CD4-positive, alpha-beta T cell treated with Interferon alpha-2 for 1 hour (primary cell): Measurements from ENCODE around the gene KLHL42.
A peak's percentile ranks its signal among the peaks of the same experiment; 100 is the strongest.

Experiments
- DNase-seq, 2 donors: peaks; one replicate each; pipeline ENCODE4 v3.0.0-alpha.2; 2020 to 2022

KLHL42 gene

GRCh38 chr12:27781680-27782079 lies 1.6 kb downstream of the KLHL42 start:
- DNase-seq = no peak

GRCh38 chr12:27782481-27782880 lies 2.4 kb downstream of the KLHL42 start:
- no peak for DNase-seq

DNA sequence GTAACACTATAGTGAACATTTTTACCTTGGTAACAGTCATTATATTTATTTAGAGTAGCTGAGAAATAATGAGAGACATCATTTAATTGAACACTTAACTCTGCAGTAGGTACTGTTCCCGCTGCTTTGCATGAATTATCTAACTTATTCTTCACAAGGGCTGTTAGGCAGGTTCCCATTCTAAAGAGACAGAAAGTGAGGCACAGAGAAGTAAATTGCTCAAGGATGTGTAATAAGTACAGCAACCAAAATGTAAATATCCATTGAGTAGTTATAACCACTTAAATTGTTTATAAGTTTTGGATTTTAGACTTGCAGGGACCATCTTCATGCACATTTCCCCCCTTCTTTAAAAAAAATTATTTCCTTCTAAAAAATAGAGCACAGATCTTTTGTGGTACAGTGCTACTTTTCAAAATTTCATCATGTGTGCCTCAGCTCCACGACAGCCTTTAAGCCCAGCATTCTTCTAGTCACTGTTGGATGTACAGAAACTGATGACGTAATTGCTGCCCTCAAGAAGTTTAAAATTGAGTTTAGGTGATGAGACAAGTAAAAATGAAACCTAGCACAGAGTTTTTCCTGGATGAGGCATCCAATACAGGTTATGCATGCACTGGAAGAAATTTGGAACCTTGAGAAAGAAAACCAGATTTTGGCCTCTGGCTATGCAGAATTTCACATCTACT lies 6.0 kb downstream of the KLHL42 start:
- DNase-seq = no peak

GRCh38 chr12:27787559-27787958 lies 7.5 kb downstream of the KLHL42 start:
- DNase-seq = no peak

DNA sequence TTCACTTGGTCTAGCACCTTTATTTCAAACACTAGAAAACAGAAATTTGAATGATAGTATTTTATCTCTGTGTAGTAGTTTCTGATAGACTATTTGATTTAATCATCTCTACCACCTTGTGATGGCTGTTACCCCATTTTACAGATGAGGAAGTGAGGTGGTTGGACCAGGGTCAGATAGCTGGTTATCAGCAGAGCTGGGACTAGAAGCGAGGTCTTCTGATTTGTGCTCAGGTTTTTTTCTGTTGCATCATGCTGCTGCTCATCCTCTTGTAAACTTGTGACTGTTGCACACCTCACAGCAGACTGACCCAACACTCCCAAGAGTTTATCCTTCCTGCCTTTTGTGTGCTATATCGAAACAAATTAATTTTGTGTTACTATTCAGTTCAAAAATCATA lies 10.1 kb downstream of the KLHL42 start:
- no peak for DNase-seq

GRCh38 chr12:27794818-27795584 lies 15.0 kb downstream of the KLHL42 start:
- no peak for DNase-seq

DNA sequence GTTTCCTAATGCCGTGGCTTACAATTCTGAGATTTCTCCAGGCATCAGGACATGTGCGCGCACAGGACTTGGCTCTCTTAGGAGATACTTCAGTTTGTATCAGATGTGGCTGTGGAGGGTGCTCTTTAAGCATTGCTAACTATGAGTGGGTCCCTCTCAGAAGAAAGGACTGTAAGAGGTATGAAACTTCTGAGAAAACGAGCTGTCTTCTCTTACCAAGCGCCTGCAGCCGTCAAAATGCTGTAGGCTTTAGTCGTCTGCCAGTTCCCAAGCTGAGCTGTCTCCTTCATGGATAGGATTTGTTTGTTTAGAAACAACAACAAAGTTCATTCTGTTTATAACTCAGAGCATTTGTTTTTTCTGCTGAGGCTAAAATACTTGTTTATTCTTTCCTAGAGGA lies 16.1 kb downstream of the KLHL42 start:
- no peak for DNase-seq

- DNase-seq = no peak
These were observed 17.4 kb downstream of the KLHL42 start for GRCh38 chr12:27797301-27798025.

DNA sequence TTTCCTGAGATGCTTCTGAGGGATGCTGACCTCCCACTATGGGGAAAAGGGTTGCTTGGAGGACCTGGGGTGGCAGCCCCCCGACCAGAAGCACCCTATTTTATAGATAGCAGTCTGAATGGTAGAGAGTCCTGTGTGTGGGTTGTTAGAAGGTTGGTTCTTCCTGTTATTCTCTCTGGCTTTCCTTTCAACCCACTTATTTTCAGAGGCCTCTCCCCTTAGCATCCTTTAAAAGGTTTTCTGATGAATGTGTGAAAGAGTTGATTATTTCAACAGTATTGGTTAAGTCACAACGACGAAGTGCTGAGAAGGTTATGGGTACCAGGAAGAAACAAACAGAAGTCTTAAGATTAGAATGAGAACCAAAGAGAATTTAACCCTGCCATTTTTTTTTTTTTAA lies 20.8 kb downstream of the KLHL42 start:
- no peak for DNase-seq

DNA sequence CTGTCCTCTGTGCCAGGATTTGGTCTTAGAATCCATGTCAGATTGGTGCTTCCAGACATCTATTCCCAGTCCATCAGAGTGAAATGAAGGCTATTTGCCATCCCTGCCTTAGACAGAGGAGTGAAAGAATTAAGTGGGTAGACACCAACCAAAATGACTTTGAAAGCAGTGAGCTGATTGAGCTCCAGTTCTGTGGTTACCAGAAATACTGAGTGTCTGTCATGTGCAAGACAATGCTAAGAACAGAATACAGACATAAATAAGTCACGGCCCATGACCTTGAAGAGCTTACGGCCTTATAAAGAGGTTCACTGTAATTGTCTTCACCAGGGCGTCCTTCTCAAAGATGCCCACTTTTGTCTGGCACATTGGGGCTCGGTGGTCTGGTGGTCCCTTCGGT lies 21.6 kb downstream of the KLHL42 start:
- no peak for DNase-seq

GRCh38 chr12:27802511-27802910 lies 22.5 kb downstream of the KLHL42 start:
- DNase-seq = no peak

GRCh38 chr12:27802936-27803335 lies 22.9 kb downstream of the KLHL42 start:
- no peak for DNase-seq

- DNase-seq = no peak
These were observed 25.2 kb downstream of the KLHL42 start for GRCh38 chr12:27805238-27805637.

GRCh38 chr12:27806259-27806658 lies 26.2 kb downstream of the KLHL42 start:
- DNase-seq = no peak

- DNase-seq = peak in 1 of 2 donors; percentile 22
These were observed 27.1 kb downstream of the KLHL42 start for GRCh38 chr12:27807063-27807703.

GRCh38 chr12:27808841-27809240 lies 28.8 kb downstream of the KLHL42 start:
- no peak for DNase-seq

- DNase-seq = no peak
These were observed 30.7 kb downstream of the KLHL42 start for GRCh38 chr12:27810756-27811155.

DNA sequence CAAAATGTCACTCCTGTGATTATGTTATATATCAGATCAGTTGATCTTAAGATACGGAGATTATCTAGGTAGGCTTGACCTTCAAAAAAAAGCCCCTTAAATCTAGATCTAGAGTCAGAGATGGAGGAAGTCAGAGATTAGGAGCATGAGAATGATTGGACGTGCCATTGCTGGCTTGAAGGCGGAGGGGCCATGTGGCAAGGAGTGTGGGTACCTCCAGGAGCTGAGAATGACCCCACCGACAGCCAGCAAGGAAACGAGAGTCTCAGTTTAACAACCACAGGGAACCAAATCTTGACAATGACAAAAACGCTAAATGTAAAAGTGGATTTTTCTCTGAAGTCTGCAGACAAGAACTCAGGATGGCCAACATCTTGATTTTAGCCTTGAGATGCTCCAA lies 32.5 kb downstream of the KLHL42 start:
- DNase-seq = no peak

- DNase-seq = no peak
These were observed 34.4 kb downstream of the KLHL42 start for GRCh38 chr12:27814411-27814810.

GRCh38 chr12:27814851-27815591 lies 35.0 kb downstream of the KLHL42 start:
- no peak for DNase-seq

GRCh38 chr12:27817766-27818165 lies 37.7 kb downstream of the KLHL42 start:
- no peak for DNase-seq

- DNase-seq = no peak
These were observed 38.4 kb downstream of the KLHL42 start for GRCh38 chr12:27818401-27818918.
